ENCODE results near the gene CELF5.
"Not testable (repeated sequence)": the region's sequence is repeated elsewhere in the genome, so short reads cannot be mapped to it uniquely, and the experiment has no call there.

CELF5 gene

GRCh38 chr19:3274245-3274941, 49.9 kb downstream of the CELF5 start:
- DNase-seq (ENCODE audit: low read depth): no peak

GRCh38 chr19:3274942-3275582, 50.6 kb downstream of the CELF5 start:
- peak; percentile 30 for DNase-seq (ENCODE audit: low read depth)

GRCh38 chr19:3275583-3276340, 51.3 kb downstream of the CELF5 start:
- peak; percentile 86 for DNase-seq (ENCODE audit: low read depth)

GRCh38 chr19:3276341-3276799, 51.9 kb downstream of the CELF5 start:
- no peak for DNase-seq (ENCODE audit: low read depth)

GRCh38 chr19:3277649-3278048, 53.2 kb downstream of the CELF5 start:
- no peak for DNase-seq (ENCODE audit: low read depth)

- DNase-seq (ENCODE audit: low read depth): no peak
Observed at GRCh38 chr19:3278294-3278693, 53.8 kb downstream of the CELF5 start.

- DNase-seq (ENCODE audit: low read depth): no peak
Observed at GRCh38 chr19:3278749-3279148, 54.3 kb downstream of the CELF5 start.

- no peak for DNase-seq (ENCODE audit: low read depth)
Observed at GRCh38 chr19:3279306-3279705, 54.8 kb downstream of the CELF5 start.

- no peak for DNase-seq (ENCODE audit: low read depth)
Observed at GRCh38 chr19:3281026-3281425, 56.6 kb downstream of the CELF5 start.

GRCh38 chr19:3282155-3282554, 57.7 kb downstream of the CELF5 start:
- DNase-seq (ENCODE audit: low read depth): no peak

- DNase-seq (ENCODE audit: low read depth): no peak
Observed at GRCh38 chr19:3282564-3282963, 58.1 kb downstream of the CELF5 start.

- DNase-seq (ENCODE audit: low read depth): no peak
Observed at GRCh38 chr19:3283246-3283751, 58.8 kb downstream of the CELF5 start.

GRCh38 chr19:3283886-3284657, 59.6 kb downstream of the CELF5 start:
- no peak for DNase-seq (ENCODE audit: low read depth)

GRCh38 chr19:3284759-3285646, 60.5 kb downstream of the CELF5 start:
- peak; percentile 65 for DNase-seq (ENCODE audit: low read depth)

- no peak for DNase-seq (ENCODE audit: low read depth)
Observed at GRCh38 chr19:3285647-3286176, 61.3 kb downstream of the CELF5 start.

- no peak for DNase-seq (ENCODE audit: low read depth)
Observed at GRCh38 chr19:3287814-3288213, 63.4 kb downstream of the CELF5 start.

- DNase-seq (ENCODE audit: low read depth): not testable (repeated sequence)
Observed at GRCh38 chr19:3288437-3288836, 64.0 kb downstream of the CELF5 start.

- no peak for DNase-seq (ENCODE audit: low read depth)
Observed at GRCh38 chr19:3289971-3290569, 65.6 kb downstream of the CELF5 start.

GRCh38 chr19:3290858-3291257, 66.4 kb downstream of the CELF5 start:
- not testable (repeated sequence) for DNase-seq (ENCODE audit: low read depth)

- DNase-seq (ENCODE audit: low read depth): no peak
Observed at GRCh38 chr19:3291644-3292043, 67.2 kb downstream of the CELF5 start.

All from EH (cell line).